Astrocyte of the cerebellum (primary cell): ENCODE results near the gene TAF4.

Experiments used
- DNase-seq: peaks from one replicate; pipeline ENCODE4 v3.0.0-alpha.2; 2011; ENCODE audit warnings: low read depth
- H3K4me3 ChIP-seq: 2 replicates; pipeline ENCODE4 v1.5.1; 2011; ENCODE audit warnings: mild to moderate bottlenecking, low read depth, low read length, moderate library complexity
- CTCF ChIP-seq: IDR thresholded peaks from 2 replicates; pipeline ENCODE4 v1.5.1; 2012; ENCODE audit warnings: low read length, low read depth, moderate library complexity, mild to moderate bottlenecking; ENCODE audit errors: missing control alignments
- in situ Hi-C: cut with HindIII; loops from 2 replicates; pipeline ENCODE4 v1.10.0; 2017; ENCODE audit warnings: low sequenced_read_pairs

TAF4 gene

GRCh38 chr20:61929971-61930666, 135.6 kb downstream of the TAF4 start:
- in situ Hi-C loops, result no loop called here
- no peak overlapping the region for H3K4me3 ChIP-seq
- DNase-seq, result no peak
- TF ChIP-seq CTCF, result no peak

- no peak for DNase-seq
- H3K4me3 ChIP-seq, result no peak overlapping the region
- in situ Hi-C loops, result no loop called here
- TF ChIP-seq CTCF, result no peak
These were observed 136.1 kb downstream of the TAF4 start for GRCh38 chr20:61929561-61929960.

GRCh38 chr20:61927826-61928541, 137.7 kb downstream of the TAF4 start:
- in situ Hi-C loops, result no loop called here
- TF ChIP-seq CTCF, result no peak
- no peak for DNase-seq
- H3K4me3 ChIP-seq, result no peak overlapping the region

GRCh38 chr20:61927193-61927825, 138.4 kb downstream of the TAF4 start:
- DNase-seq, result no peak
- in situ Hi-C loops, result no loop called here
- TF ChIP-seq CTCF, result no peak
- no peak overlapping the region for H3K4me3 ChIP-seq

GRCh38 chr20:61926796-61927192, 138.9 kb downstream of the TAF4 start:
- in situ Hi-C loops, result no loop called here
- no peak overlapping the region for H3K4me3 ChIP-seq
- no peak for DNase-seq
- no peak for TF ChIP-seq CTCF

- DNase-seq, result no peak
- no peak overlapping the region for H3K4me3 ChIP-seq
- TF ChIP-seq CTCF, result no peak
- in situ Hi-C loops, result no loop called here
These were observed 139.4 kb downstream of the TAF4 start for GRCh38 chr20:61926253-61926613.
